ENCODE results near the gene THAP7.

The THAP7 gene

GRCh38 chr22:20962491-20962945, 39.4 kb downstream of the THAP7 start:
- no peak for DNase-seq

DNA sequence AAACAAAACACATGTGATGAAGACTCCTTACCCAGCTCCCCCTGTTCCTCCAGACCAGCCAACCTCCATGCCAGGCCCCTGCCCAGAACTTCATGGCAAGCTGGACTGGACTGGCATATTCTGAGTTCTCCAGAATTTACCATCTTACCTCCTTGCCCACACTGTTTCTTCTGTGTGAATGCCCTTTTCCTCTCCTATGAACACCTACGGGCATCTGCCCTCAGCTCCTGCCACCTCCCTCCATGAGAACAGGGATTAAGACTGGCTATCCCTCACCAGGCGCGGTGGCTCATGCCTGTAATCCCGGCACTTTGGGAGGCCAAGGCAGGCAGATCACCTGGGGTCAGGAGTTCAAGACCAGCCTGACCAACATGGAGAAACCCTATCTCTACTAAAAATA, 41.3 kb downstream of the THAP7 start:
- DNase-seq = no peak

- no peak for DNase-seq
These were observed 42.1 kb downstream of the THAP7 start for GRCh38 chr22:20959578-20960461.

- no peak for DNase-seq
These were observed 44.1 kb downstream of the THAP7 start for GRCh38 chr22:20957683-20958431.

GRCh38 chr22:20957102-20957682, 44.7 kb downstream of the THAP7 start:
- no peak for DNase-seq

DNA sequence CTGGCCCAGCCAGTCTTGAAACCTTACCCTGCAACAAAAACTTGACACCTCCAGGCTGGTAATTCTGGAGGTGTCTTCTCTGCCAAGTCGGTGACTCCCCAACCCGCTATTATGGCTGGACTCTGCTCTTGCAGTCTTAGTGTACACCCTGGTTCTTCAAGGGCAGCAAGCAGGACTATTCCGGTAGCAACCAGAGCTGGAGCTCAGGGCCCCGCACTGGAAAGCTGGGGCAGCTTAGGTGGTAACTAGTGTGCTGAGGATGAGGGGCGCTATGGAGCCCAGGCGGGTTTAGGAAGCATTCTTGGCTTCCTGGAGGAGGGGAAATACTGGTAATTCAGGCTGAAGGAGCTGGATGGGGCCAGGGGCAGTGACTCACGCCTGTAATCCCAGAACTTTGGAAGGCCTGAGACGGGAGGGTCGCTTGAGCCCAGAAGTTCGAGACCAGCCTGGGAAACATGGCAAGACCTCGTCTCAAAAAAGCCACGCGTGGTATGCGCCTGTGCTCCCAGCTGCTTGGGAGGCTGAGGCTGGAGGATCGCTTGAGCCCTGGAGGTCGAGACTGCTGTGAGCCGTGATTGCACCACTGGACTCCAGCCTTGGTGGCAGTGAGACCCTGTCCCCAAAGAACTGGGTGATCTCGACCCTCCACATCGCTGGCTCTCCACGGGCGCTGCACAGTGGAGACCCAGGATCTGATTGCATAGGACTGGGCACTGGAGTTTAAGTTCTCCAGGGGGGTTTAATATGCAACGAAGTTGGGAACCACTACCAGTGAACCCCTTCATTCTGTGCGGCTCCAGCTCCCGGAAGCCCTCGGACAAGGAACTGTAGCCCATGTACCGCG, 45.4 kb downstream of the THAP7 start:
- no peak for DNase-seq

- DNase-seq = no peak
These were observed 46.4 kb downstream of the THAP7 start for GRCh38 chr22:20955548-20955947.

GRCh38 chr22:20953668-20954500, 48.0 kb downstream of the THAP7 start:
- no peak for DNase-seq

- DNase-seq = no peak
These were observed 48.6 kb downstream of the THAP7 start for GRCh38 chr22:20953342-20953608.

DNA sequence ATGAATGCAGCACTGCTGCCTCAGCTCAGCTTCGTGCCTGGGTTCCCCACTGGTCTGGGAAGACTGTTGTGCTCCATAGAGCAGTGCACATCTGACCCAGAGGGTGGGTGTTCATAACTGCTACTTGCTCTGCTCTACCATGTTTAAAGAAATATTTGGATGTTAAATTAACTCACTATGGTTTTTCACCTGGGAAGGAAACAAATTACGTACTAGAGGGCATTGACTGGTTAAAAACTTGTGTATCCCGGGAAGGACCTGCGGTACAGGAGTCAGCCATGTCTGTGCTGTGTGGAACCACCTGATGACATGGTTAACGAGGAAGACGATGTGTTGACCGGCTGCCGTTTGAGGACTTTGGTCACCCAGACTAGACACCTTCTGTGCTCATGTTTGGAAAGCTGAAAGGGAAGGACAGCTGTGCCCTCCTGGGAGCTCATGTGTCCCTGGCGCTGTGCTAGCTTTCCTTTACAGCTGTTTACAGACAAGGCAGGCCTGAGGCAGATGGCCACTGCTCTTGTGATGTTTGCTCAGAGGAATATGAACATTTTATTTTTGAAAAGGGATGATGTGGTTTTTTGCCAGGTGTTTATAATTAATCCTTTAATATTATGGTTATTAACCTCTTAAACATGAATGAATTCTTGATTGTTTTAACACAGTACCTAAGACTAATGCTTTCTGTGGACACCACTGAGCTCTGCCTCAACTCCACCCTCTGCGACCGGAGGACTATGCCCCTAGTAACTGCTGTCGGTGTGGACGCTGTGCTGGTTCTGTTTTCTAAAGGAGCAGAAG, 49.2 kb downstream of the THAP7 start:
- DNase-seq = no peak

DNA sequence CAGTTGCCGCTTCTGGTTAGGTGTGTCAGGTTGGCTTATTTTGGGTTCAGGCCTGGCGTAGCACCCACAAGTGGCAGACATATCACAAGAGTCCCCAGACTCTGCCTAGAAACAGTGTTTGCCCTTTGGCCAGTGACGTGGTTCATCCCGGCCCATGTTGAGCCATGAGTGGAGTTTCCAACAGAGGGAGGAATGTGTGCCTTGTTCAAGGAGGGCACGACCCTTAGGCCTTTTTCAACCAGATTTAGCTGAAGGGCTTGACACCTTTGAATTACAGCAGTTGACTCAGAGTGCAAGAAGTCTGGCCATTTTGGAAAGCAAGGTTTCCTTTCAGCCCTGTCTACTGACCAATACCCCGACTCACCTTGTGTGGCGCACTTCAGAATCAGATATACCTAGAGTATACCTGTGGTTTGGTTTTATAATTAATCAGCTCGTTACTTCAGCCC, 50.0 kb downstream of the THAP7 start:
- DNase-seq = no peak

GRCh38 chr22:20951151-20951931, 50.6 kb downstream of the THAP7 start:
- DNase-seq = no peak

DNA sequence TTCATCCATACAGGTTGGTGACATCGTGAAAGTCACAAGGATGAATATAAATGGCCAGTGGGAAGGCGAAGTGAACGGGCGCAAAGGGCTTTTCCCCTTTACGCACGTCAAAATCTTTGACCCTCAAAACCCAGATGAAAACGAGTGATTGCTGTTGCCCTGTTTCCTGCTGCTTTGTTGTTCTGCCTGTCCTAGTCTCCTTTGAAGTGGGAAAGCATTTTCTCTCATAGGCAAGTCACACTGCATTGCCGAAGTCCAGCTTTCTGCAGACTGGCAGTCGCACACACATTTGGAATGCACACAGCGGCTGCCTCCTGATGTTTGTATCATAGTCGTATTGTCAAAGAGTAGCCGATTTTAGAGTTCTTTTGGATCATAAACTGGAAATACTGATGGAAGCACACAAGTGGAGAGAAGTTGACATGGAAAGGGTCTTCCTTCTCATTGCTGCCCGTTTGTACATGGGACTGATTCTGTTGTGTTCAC, 52.2 kb downstream of the THAP7 start:
- no peak for DNase-seq
